Occipital lobe (tissue), 2 donors: ENCODE data around the gene GALNT17. TPM values are rescaled to one million over a fixed set of nuclear protein-coding genes. Genes with fewer than 3 reads are reported as not detected.

ENCODE experiments used
- DNase-seq: peaks from one replicate; lab custom pipeline; 2025; lab: John Stamatoyannopoulos, UW
- total RNA-seq: library from RNA; depleted of rRNA; stranded (reverse); fragments of >200 nt; gene quantifications from one replicate; pipeline ENCODE4 v1.2.3, GENCODE V29; 2014

The GALNT17 gene
- total RNA-seq, 1 donor from 2014 or later = 13.3 TPM

GRCh38 chr7:71334541-71334940, 202.6 kb downstream of the GALNT17 start:
- DNase-seq = no peak

DNA sequence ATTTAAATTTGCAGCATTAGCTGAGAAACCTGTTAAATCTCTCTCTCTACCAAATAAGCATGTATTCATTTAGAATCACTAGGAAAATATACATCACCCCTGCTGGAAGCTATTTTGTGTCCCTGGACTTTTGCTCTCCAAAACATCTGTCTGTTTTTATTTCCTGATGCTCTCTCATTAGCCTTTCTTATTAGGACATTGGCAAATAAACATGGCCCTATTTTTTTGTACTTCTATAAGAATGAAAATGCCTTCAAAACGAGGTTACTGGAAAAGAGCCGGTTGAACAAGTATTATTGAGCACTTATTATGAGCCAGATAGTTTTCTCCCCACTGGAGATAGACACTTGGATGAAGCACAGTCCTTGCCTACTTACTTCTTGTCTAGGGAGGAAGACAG, 206.9 kb downstream of the GALNT17 start:
- no peak for DNase-seq

DNA sequence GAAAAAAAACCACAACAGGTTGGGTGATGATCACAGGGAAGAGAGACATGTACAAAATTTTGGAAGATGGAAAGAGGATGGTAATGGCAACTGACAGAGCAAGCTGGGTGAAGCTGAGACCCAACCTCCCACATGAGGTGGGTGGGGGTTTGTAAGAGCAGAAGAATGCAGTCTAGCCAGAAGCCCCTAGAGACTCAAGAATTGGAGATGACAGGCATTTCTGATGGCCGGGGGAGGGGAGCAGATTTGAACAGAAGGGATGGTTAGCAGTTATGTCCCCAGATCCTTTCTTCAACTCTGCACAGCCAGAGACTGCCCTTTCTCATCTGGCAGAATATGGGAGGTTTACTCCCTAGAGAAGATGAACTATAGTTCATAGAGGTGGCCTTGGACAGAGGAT, 208.0 kb downstream of the GALNT17 start:
- no peak for DNase-seq

DNA sequence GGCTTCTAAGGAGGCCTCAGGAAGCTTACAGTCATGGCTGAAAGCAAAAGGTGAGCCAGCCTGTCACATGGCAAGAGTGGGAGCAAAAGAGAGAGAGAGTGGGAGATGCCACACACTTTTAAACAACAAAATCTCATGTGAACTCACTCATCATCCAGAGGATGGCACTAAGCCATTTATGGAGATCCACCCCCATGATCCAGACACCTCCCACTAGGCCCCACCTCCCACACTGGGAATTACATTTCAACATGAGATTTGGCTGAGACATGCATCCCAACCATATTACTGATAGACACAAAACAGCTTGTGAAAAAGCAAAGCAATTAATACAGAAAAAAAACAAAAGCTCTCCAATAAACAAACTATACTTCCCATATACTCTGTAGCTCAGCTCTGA, 210.3 kb downstream of the GALNT17 start:
- no peak for DNase-seq

- DNase-seq = no peak
Measured at GRCh38 chr7:71343039-71343438, 211.1 kb downstream of the GALNT17 start.

DNA sequence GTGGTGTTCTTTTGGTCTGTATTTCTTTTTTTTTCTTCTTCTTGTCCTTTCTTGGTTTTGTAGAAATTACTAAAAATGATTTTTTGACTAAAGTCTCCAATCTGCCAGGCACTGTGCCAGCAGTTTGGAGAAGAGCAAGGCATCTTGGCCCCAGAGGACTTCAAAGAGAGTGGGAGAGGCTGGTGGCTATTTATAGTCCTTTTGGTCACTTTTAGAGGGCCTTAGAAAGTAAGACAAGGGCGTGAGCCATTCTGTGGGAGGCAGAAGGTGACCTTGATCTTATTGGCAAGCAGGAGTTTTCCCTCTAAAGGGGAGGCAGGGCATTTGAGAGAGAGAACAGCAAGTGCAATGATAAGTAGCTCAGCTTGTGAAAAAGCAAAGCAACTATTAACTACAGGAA, 211.9 kb downstream of the GALNT17 start:
- DNase-seq = no peak

DNA sequence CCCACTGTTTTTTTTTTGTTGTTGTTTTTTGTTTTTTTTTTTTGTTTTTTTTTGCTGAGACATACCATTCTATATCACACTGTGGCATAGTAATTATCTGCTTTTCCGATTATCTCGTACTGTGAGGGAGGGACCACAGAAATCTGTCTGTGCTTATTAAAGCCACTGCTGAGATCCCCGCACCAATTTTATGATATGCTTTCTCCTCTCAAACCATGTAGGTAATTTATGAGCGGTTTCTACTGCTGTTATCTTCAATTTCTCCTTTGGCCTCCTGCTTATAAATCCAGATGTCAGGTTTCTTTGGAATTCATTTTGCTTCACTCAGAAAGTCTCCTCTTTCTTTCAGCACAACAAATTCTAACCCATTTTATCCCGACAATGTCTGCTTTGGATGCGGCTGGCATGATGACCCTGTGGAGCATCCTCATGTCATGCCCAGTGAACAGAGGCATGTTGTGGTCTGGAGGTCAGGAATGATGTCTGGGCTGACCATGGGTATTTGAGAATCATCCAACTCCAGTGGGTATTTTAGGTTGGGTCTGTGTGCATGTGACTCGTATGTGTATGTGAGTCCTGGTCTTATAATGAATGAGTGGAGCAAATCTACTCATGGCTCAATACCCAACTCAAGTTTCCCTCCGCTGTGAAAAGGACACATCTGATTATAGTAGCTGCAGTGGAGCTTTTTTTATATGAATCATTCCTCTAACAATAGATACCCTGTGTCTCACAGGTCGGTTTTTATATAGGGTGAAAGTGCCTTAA, 213.4 kb downstream of the GALNT17 start:
- no peak for DNase-seq

- no peak for DNase-seq
Measured at GRCh38 chr7:71348821-71349681, 217.1 kb downstream of the GALNT17 start.

DNA sequence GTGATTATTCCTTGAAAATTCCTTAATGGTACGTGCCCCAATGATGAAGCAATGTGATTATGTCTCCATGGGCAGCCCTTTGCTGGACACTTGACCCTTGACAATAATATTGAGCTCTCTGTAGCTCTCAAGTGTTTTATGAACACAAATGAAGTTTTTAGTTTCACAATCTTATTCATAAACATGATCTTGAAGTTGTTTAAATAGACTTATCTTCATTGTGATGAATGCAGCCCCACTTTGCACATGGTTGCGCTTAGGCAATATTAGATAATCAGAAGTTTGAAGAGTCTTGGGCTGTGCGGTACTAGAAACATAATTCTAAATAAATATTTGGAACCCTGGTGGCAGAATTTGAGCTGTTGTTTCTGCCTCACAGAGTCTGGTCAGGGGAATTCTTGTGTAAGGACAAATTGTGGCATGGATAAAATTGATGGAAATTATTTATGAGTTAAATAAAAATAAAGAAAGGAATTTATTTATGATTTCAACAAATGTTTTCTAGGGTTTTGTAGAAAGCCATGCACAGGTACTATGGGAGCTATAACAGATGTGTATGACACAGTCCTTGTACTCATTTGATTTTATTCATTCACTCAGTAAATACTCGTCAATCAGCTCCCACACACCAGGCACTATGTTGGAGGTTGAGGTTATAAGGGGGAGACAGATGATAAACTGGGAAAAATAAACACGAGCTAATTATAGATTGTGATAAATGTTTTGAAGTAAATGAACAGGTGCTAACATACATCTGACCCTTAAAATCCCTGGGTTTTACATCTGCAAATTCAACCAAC, 217.9 kb downstream of the GALNT17 start:
- DNase-seq = no peak

DNA sequence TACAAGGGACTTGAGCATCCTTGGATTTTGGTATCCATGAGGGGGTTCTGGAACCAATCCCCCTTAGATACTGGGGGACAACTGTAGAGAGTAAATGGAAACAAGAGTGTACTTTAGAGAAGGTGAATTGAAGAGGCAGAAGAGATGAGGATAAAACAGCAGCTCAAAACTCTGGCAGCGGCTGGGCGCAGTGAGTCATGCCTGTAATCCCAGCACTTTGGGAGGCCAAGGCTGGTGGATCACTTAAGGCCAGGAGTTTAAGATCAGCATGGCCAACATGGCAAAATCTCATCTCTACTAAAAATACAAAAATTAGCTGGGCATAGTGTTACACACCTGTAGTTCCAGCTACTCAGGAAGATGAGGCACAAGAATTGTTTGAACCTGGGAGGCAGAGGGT, 218.7 kb downstream of the GALNT17 start:
- DNase-seq = no peak

DNA sequence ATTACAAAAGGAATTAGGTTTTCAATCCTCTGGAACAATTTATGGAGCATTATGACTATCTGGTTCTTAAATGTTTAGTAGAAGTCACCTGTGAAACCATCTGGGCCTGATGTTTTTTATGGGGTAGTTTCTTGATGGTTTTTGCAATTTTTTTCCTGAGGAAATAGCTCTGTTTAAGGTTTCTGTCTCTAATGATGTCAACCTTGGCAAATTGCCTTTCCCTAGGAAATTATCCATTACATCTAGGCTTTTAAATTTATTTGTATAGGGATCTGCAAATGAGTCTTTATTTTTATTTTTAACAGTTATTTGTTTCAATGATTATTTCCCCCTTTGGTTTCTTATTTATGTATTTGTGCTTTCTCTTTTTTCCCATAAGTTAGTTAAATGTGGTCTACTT, 222.8 kb downstream of the GALNT17 start:
- DNase-seq = no peak

GRCh38 chr7:71361451-71362032, 229.6 kb downstream of the GALNT17 start:
- DNase-seq = no peak

DNA sequence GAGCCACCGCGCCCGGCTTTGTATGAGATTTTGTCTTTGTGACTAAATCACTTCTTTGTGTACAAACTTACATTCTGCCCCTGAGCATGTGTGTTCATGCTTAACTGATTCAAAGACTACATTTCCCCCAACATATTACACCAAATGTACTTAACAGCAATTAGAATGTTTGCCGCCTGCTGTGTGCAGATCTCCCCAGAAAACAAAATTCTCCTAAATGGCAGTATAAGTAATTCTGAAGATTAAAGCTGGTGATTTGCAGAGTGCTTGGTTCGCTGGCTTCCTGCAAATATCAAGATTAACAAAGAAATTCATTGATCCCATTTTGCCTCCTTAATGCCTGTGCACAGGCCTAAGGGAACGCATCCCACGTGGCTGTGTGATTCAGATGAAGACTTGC, 230.3 kb downstream of the GALNT17 start:
- no peak for DNase-seq

DNA sequence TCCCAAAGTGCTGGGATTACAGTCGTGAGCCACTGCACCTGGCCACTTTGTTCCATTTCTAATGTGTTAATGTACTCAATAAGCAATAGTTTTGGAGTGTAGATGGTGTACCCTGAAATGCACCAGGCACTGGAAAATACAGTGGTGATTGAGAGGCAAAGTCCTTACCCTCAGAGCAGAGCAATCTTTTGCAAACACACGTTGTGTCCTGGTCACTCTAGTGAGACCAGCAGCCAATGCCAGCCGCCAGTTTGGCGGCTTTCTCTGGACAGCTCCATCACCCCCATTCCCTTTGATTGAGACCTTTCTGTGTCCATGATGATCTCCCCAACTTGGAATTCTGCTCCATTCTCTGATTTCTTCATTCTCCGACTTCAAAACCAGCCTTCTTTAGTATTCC, 231.3 kb downstream of the GALNT17 start:
- no peak for DNase-seq

GRCh38 chr7:71363627-71364026, 231.7 kb downstream of the GALNT17 start:
- no peak for DNase-seq

DNA sequence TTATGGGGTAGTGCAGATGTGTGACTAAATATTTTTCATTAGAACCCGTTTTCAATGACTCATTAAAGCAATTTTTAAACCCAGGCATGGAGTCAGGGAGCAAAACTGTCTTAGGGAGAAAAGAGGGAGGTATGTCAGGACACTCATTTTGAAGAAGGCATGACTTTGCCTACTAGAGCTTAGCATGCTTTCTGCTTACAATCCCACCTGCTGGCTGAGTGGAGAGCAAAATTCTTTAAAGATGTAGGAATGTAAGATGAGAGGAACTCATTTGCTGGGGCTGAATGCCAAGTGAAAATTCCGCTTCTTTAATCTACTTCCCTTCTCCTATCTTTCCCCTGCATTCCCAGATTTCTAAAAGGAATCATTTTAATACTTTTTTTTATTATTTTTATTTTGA, 232.6 kb downstream of the GALNT17 start:
- no peak for DNase-seq

GRCh38 chr7:71372991-71373390, 241.0 kb downstream of the GALNT17 start:
- no peak for DNase-seq

DNA sequence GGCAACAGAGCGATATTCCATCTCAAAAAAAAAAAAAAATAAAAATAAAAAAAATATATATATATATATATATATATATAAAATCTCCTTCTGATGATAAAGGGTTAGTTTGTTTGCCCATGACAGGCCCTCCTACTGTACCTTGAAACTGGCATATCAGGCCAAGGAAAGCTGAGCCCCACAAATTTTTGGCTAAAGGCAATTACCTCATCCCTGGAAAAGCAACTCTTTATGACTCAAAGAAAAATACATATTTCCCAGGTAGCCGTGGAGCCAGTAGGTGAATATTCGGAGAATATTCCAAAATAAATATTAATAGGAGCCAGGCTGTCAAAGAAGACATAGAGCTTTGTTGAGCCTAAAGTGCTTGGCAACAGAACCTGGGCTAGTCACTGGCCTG, 245.1 kb downstream of the GALNT17 start:
- no peak for DNase-seq

GRCh38 chr7:71377469-71377868, 245.5 kb downstream of the GALNT17 start:
- no peak for DNase-seq

- DNase-seq = no peak
Measured at GRCh38 chr7:71384094-71384493, 252.2 kb downstream of the GALNT17 start.

GRCh38 chr7:71385330-71385729, 253.4 kb downstream of the GALNT17 start:
- no peak for DNase-seq
